Measurements from ENCODE around the gene MED23. TPM values are rescaled to one million over a fixed set of nuclear protein-coding genes. Genes with fewer than 3 reads are reported as not detected.

MED23 gene
- total and polyA plus RNA-seq, 2 experiments from 2014 or later = 16.9 to 35.7 TPM

- in situ Hi-C loops (cut with MboI) = no loop called here
- Histone ChIP-seq H3K9ac (no peak overlapping the region), H3K9me3 (ENCODE audit: low read depth) (no peaks in the 10 kb centered on the region), H2AFZ (no peak overlapping the region), H3K4me3 (no peak overlapping the region), H3K27ac (no peak overlapping the region), H3K27me3 (replicated peaks; ENCODE audit: insufficient read depth) (no peaks in the 10 kb centered on the region), H3K9me2 (ENCODE audit: insufficient read depth) (no peaks in the 10 kb centered on the region), H3F3A (ENCODE audit: insufficient read depth) (no peaks in the 10 kb centered on the region), H3K4me2 (ENCODE audit: unreplicated experiment) (no peak overlapping the region), H4K20me1 (ENCODE audit: insufficient read depth) (no peaks in the 10 kb centered on the region), H3K36me3 (ENCODE audit: low read depth) (no peaks in the 10 kb centered on the region), H3K4me1 (ENCODE audit: insufficient read depth) (no peaks in the 10 kb centered on the region), H3K79me2 (ENCODE audit: insufficient read depth) (no peaks in the 10 kb centered on the region)
- WGBS, 2 experiments (ENCODE audit: low coverage in 1 of 2, low lambda C conversion rate in 2 of 2, missing lambda C conversion rate in 2 of 2) = 53 to 73% methylated on average over 2 of the region's 2 CpGs
- no peak for DNase-seq
- TF ChIP-seq EZH2 (IDR thresholded peaks at IDR 0.05; ENCODE audit: insufficient read depth, poor library complexity, severe bottlenecking) = no peak
- no peak for TF ChIP-seq EZH2phosphoT487 (IDR thresholded peaks at IDR 0.05; ENCODE audit: insufficient read depth, low read depth)
These were observed 63.0 kb downstream of the MED23 start for GRCh38 chr6:131565056-131565455.

GRCh38 chr6:131561925-131562707 lies 65.9 kb downstream of the MED23 start:
- in situ Hi-C loops (cut with MboI) = no loop called here
- Histone ChIP-seq H3K9me3 (ENCODE audit: low read depth) (no peaks in the 10 kb centered on the region), H3K79me2 (ENCODE audit: insufficient read depth) (no peaks in the 10 kb centered on the region), H3K9ac (no peak overlapping the region), H3F3A (ENCODE audit: insufficient read depth) (no peaks in the 10 kb centered on the region), H3K9me2 (ENCODE audit: insufficient read depth) (no peaks in the 10 kb centered on the region), H3K4me1 (ENCODE audit: insufficient read depth) (no peaks in the 10 kb centered on the region), H3K27ac (no peak overlapping the region), H2AFZ (no peak overlapping the region), H4K20me1 (ENCODE audit: insufficient read depth) (no peaks in the 10 kb centered on the region), H3K4me2 (ENCODE audit: unreplicated experiment) (no peak overlapping the region), H3K27me3 (replicated peaks; ENCODE audit: insufficient read depth) (no peaks in the 10 kb centered on the region), H3K4me3 (no peak overlapping the region), H3K36me3 (ENCODE audit: low read depth) (no peaks in the 10 kb centered on the region)
- WGBS, 2 experiments (ENCODE audit: low coverage in 1 of 2, low lambda C conversion rate in 2 of 2, missing lambda C conversion rate in 2 of 2) = 61 to 68% methylated on average over 4 of the region's 4 CpGs
- TF ChIP-seq EZH2phosphoT487 (IDR thresholded peaks at IDR 0.05; ENCODE audit: insufficient read depth, low read depth) (no peak), EZH2 (IDR thresholded peaks at IDR 0.05; ENCODE audit: insufficient read depth, poor library complexity, severe bottlenecking) (no peak)
- no peak for DNase-seq

- Histone ChIP-seq H2AFZ (peak overlapping the region; percentile 47; the same call in 1 of the 2 replicates), H3K4me1 (ENCODE audit: insufficient read depth) (no peaks in the 10 kb centered on the region), H3K9ac (no peak overlapping the region), H3K4me3 (no peak overlapping the region), H3F3A (ENCODE audit: insufficient read depth) (no peaks in the 10 kb centered on the region), H3K27me3 (replicated peaks; ENCODE audit: insufficient read depth) (no peaks in the 10 kb centered on the region; the same call in 1 of the 2 replicates), H3K9me3 (ENCODE audit: low read depth) (no peaks in the 10 kb centered on the region), H3K36me3 (ENCODE audit: low read depth) (no peaks in the 10 kb centered on the region), H4K20me1 (ENCODE audit: insufficient read depth) (no peaks in the 10 kb centered on the region), H3K27ac (no peak overlapping the region), H3K4me2 (ENCODE audit: unreplicated experiment) (no peak overlapping the region), H3K79me2 (ENCODE audit: insufficient read depth) (no peaks in the 10 kb centered on the region), H3K9me2 (ENCODE audit: insufficient read depth) (no peaks in the 10 kb centered on the region)
- no peak for DNase-seq
- WGBS, 2 experiments (ENCODE audit: low coverage in 1 of 2, low lambda C conversion rate in 2 of 2, missing lambda C conversion rate in 2 of 2) = 2 to 6% methylated on average over 4 of the region's 4 CpGs
- in situ Hi-C loops (cut with MboI) = no loop called here
- TF ChIP-seq EZH2phosphoT487 (IDR thresholded peaks at IDR 0.05; ENCODE audit: insufficient read depth, low read depth) (no peak), EZH2 (IDR thresholded peaks at IDR 0.05; ENCODE audit: insufficient read depth, poor library complexity, severe bottlenecking) (no peak)
These were observed 69.1 kb downstream of the MED23 start for GRCh38 chr6:131558922-131559321.

GRCh38 chr6:131555992-131556391 lies 72.0 kb downstream of the MED23 start:
- Histone ChIP-seq H3K36me3 (ENCODE audit: low read depth) (no peaks in the 10 kb centered on the region), H3K27ac (no peak overlapping the region), H3F3A (ENCODE audit: insufficient read depth) (no peaks in the 10 kb centered on the region), H3K4me2 (ENCODE audit: unreplicated experiment) (no peak overlapping the region), H3K9me2 (ENCODE audit: insufficient read depth) (no peaks in the 10 kb centered on the region), H3K4me1 (ENCODE audit: insufficient read depth) (no peaks in the 10 kb centered on the region), H2AFZ (no peak overlapping the region), H3K4me3 (no peak overlapping the region), H3K9ac (no peak overlapping the region), H4K20me1 (ENCODE audit: insufficient read depth) (no peaks in the 10 kb centered on the region), H3K9me3 (ENCODE audit: low read depth) (no peaks in the 10 kb centered on the region), H3K79me2 (ENCODE audit: insufficient read depth) (no peaks in the 10 kb centered on the region), H3K27me3 (replicated peaks; ENCODE audit: insufficient read depth) (no peaks in the 10 kb centered on the region; the same call in 1 of the 2 replicates)
- in situ Hi-C loops (cut with MboI) = no loop called here
- TF ChIP-seq EZH2 (IDR thresholded peaks at IDR 0.05; ENCODE audit: insufficient read depth, poor library complexity, severe bottlenecking) (no peak), EZH2phosphoT487 (IDR thresholded peaks at IDR 0.05; ENCODE audit: insufficient read depth, low read depth) (no peak)
- no peak for DNase-seq
